ENCODE measurements around the gene C11orf52.
A peak's percentile ranks its signal among the peaks of the same experiment; 100 is the strongest.

Gene C11orf52

GRCh38 chr11:111909378-111909777 is 9.3 kb upstream of the C11orf52 start:
- ATAC-seq (ENCODE audit: low read depth) = no peak
- TF ChIP-seq, protein P1, sequence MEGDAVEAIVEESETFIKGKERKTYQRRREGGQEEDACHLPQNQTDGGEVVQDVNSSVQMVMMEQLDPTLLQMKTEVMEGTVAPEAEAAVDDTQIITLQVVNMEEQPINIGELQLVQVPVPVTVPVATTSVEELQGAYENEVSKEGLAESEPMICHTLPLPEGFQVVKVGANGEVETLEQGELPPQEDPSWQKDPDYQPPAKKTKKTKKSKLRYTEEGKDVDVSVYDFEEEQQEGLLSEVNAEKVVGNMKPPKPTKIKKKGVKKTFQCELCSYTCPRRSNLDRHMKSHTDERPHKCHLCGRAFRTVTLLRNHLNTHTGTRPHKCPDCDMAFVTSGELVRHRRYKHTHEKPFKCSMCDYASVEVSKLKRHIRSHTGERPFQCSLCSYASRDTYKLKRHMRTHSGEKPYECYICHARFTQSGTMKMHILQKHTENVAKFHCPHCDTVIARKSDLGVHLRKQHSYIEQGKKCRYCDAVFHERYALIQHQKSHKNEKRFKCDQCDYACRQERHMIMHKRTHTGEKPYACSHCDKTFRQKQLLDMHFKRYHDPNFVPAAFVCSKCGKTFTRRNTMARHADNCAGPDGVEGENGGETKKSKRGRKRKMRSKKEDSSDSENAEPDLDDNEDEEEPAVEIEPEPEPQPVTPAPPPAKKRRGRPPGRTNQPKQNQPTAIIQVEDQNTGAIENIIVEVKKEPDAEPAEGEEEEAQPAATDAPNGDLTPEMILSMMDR (IDR thresholded peaks at IDR 0.05; ENCODE audit: poor library complexity, severe bottlenecking) = no peak
- no peaks in the 10 kb centered on the region for H3K27me3 ChIP-seq (ENCODE audit: insufficient read depth, poor library complexity, severe bottlenecking)
- H3K4me1 ChIP-seq (ENCODE audit: insufficient read depth, poor library complexity, severe bottlenecking) = peaks cover 10% of the 10 kb centered on the region
- H3K36me3 ChIP-seq (ENCODE audit: low read depth) = no peaks in the 10 kb centered on the region
- H3K27ac ChIP-seq (ENCODE audit: poor library complexity, severe bottlenecking) = no peak overlapping the region
- no peaks in the 10 kb centered on the region for H3K9me3 ChIP-seq (ENCODE audit: severe bottlenecking)
- H3K4me3 ChIP-seq (ENCODE audit: severe bottlenecking) = no peak overlapping the region
- DNase-seq (ENCODE audit: low spot score) = no peak

GRCh38 chr11:111910676-111911562 is 7.8 kb upstream of the C11orf52 start:
- DNase-seq (ENCODE audit: low spot score) (no peak), ATAC-seq (ENCODE audit: low read depth) (no peak)
- no peaks in the 10 kb centered on the region for H3K9me3 ChIP-seq (ENCODE audit: severe bottlenecking)
- TF ChIP-seq, protein P1 (IDR thresholded peaks at IDR 0.05; ENCODE audit: poor library complexity, severe bottlenecking) = no peak
- no peaks in the 10 kb centered on the region for H3K27me3 ChIP-seq (ENCODE audit: insufficient read depth, poor library complexity, severe bottlenecking)
- peaks cover 10% of the 10 kb centered on the region for H3K4me1 ChIP-seq (ENCODE audit: insufficient read depth, poor library complexity, severe bottlenecking)
- H3K4me3 ChIP-seq (ENCODE audit: severe bottlenecking) = no peak overlapping the region
- no peaks in the 10 kb centered on the region for H3K36me3 ChIP-seq (ENCODE audit: low read depth)
- H3K27ac ChIP-seq (ENCODE audit: poor library complexity, severe bottlenecking) = no peak overlapping the region

- H3K36me3 ChIP-seq (ENCODE audit: low read depth) = no peaks in the 10 kb centered on the region
- no peaks in the 10 kb centered on the region for H3K9me3 ChIP-seq (ENCODE audit: severe bottlenecking)
- no peak within 1 kb of the TSS for H3K4me3 ChIP-seq (ENCODE audit: severe bottlenecking)
- no peaks in the 10 kb centered on the region for H3K27me3 ChIP-seq (ENCODE audit: insufficient read depth, poor library complexity, severe bottlenecking)
- DNase-seq (ENCODE audit: low spot score) = peak; percentile 68
- TF ChIP-seq, protein P1 (IDR thresholded peaks at IDR 0.05; ENCODE audit: poor library complexity, severe bottlenecking) = no peak
- peaks cover 10% of the 10 kb centered on the region for H3K4me1 ChIP-seq (ENCODE audit: insufficient read depth, poor library complexity, severe bottlenecking)
- ATAC-seq (ENCODE audit: low read depth) = peak; percentile 76
- H3K27ac ChIP-seq (ENCODE audit: poor library complexity, severe bottlenecking) = peak within 1 kb of the TSS; percentile 11
Measured at GRCh38 chr11:111911563-111912401, 6.9 kb upstream of the C11orf52 start, which contains the start of gene CRYAB. Gene CRYAB (minus strand): TSS chr11:111911770. CDS start chr11:111911724, 46 bp downstream.

- Histone ChIP-seq H3K27me3 (ENCODE audit: insufficient read depth, poor library complexity, severe bottlenecking) (no peaks in the 10 kb centered on the region), H3K4me1 (ENCODE audit: insufficient read depth, poor library complexity, severe bottlenecking) (peaks cover 10% of the 10 kb centered on the region), H3K27ac (ENCODE audit: poor library complexity, severe bottlenecking) (peak within 1 kb of the TSS; percentile 11), H3K4me3 (ENCODE audit: severe bottlenecking) (no peak within 1 kb of the TSS), H3K9me3 (ENCODE audit: severe bottlenecking) (no peaks in the 10 kb centered on the region), H3K36me3 (ENCODE audit: low read depth) (no peaks in the 10 kb centered on the region)
- DNase-seq (ENCODE audit: low spot score) (no peak), ATAC-seq (ENCODE audit: low read depth) (no peak)
- TF ChIP-seq, protein P1 (IDR thresholded peaks at IDR 0.05; ENCODE audit: poor library complexity, severe bottlenecking) = no peak
Measured at GRCh38 chr11:111912535-111912934, 6.2 kb upstream of the C11orf52 start, which contains the start of gene HSPB2. Gene HSPB2 (plus strand): TSS chr11:111912734. CDS start chr11:111912830, 96 bp downstream.
